Mesenchymal stem cell (in vitro differentiated cells and primary cell): ENCODE results near the gene BCL7A.

Experiments used
- DNase-seq: peaks from one replicate; pipeline ENCODE4 v3.0.0-alpha.2; 2013
- H2AFZ ChIP-seq: one replicate; pipeline ENCODE4 v1.6.1; 2013; ENCODE audit warnings: low read depth, mild to moderate bottlenecking, control low read depth, inconsistent platforms, low read length, moderate library complexity
- H2AK5ac ChIP-seq: 2 replicates; pipeline ENCODE4 v1.6.1; 2013; ENCODE audit warnings: low read length, moderate library complexity, mild to moderate bottlenecking, inconsistent platforms; ENCODE audit not compliant: severe bottlenecking
- H2BK120ac ChIP-seq: one replicate; pipeline ENCODE4 v1.6.1; 2013; ENCODE audit warnings: low read depth, mild to moderate bottlenecking, inconsistent platforms, low read length, moderate library complexity
- H2BK12ac ChIP-seq, 2 experiments: one replicate each; pipeline ENCODE4 v1.6.1; 2013; ENCODE audit warnings: inconsistent platforms in 2 of 2, low read length in 2 of 2, mild to moderate bottlenecking in 2 of 2, moderate library complexity in 2 of 2, control low read depth in 1 of 2
- H2BK15ac ChIP-seq: one replicate; pipeline ENCODE4 v1.6.1; 2013; ENCODE audit warnings: mild to moderate bottlenecking, low read depth, inconsistent platforms; ENCODE audit not compliant: poor library complexity, severe bottlenecking
- H2BK5ac ChIP-seq: 2 replicates; pipeline ENCODE4 v1.6.1; 2013; ENCODE audit warnings: low read depth, mild to moderate bottlenecking, low read length, control low read depth, inconsistent platforms; ENCODE audit not compliant: poor library complexity, severe bottlenecking
- H3K14ac ChIP-seq, 2 experiments: one replicate each; pipeline ENCODE4 v1.6.1; 2013; ENCODE audit warnings: inconsistent platforms in 2 of 2, low read length in 2 of 2, control low read depth in 1 of 2, mild to moderate bottlenecking in 1 of 2, moderate library complexity in 1 of 2
- H3K18ac ChIP-seq, 2 experiments: one replicate each; pipeline ENCODE4 v1.6.1; 2013; ENCODE audit warnings: inconsistent platforms in 2 of 2, low read length in 2 of 2, control low read depth in 1 of 2, low read depth in 1 of 2, mild to moderate bottlenecking in 1 of 2
- H3K23ac ChIP-seq, 2 experiments: one replicate each; pipeline ENCODE4 v1.6.1; 2013; ENCODE audit warnings: inconsistent platforms in 2 of 2, low read length in 2 of 2, mild to moderate bottlenecking in 2 of 2, moderate library complexity in 2 of 2, control low read depth in 1 of 2
- H3K27ac ChIP-seq: 2 replicates; pipeline ENCODE4 v1.5.1; 2013; ENCODE audit warnings: mild to moderate bottlenecking, moderate library complexity, low read length, control low read depth, inconsistent platforms; ENCODE audit not compliant: poor library complexity, severe bottlenecking
- H3K27me3 ChIP-seq, 2 experiments: 2 replicates each; pipeline versions ENCODE4 v1.6.1 to v1.7.0; 2013; ENCODE audit warnings: low read length in 2 of 2, mild to moderate bottlenecking in 2 of 2, moderate library complexity in 2 of 2, control low read depth in 1 of 2, inconsistent platforms in 1 of 2; ENCODE audit not compliant: control insufficient read depth in 1 of 2, insufficient read depth in 1 of 2
- H3K36me3 ChIP-seq, 2 experiments: 2 replicates each; pipeline versions ENCODE4 v1.6.1 to v1.7.0; 2013; ENCODE audit warnings: low read length in 2 of 2, control low read depth in 1 of 2, inconsistent platforms in 1 of 2, low read depth in 1 of 2, mild to moderate bottlenecking in 1 of 2; ENCODE audit not compliant: insufficient read depth in 2 of 2, control insufficient read depth in 1 of 2
- H3K4ac ChIP-seq, 2 experiments: one replicate each; pipeline ENCODE4 v1.6.1; 2013; ENCODE audit warnings: inconsistent platforms in 2 of 2, low read length in 2 of 2, mild to moderate bottlenecking in 2 of 2, moderate library complexity in 2 of 2, control low read depth in 1 of 2, low read depth in 1 of 2
- H3K4me1 ChIP-seq: 2 replicates; pipeline ENCODE4 v1.6.1; 2013; ENCODE audit warnings: low read depth, low read length, control low read depth; ENCODE audit not compliant: control insufficient read depth, insufficient read depth
- H3K4me2 ChIP-seq: 2 replicates; pipeline ENCODE4 v1.6.1; 2013; ENCODE audit warnings: low read length, mild to moderate bottlenecking, inconsistent platforms; ENCODE audit not compliant: poor library complexity, severe bottlenecking
- H3K4me3 ChIP-seq, 2 experiments: 2 replicates each; pipeline versions ENCODE4 v1.5.1 to v1.7.0; 2013; ENCODE audit warnings: low read length in 2 of 2, mild to moderate bottlenecking in 2 of 2, control low read depth in 1 of 2, low read depth in 1 of 2; ENCODE audit not compliant: insufficient read depth in 1 of 2
- H3K79me1 ChIP-seq: replicated peaks from 2 replicates; pipeline ENCODE4 v1.6.1; 2013; ENCODE audit warnings: mild to moderate bottlenecking, control low read depth, low read length, inconsistent platforms; ENCODE audit not compliant: poor library complexity, severe bottlenecking
- H3K9ac ChIP-seq: 2 replicates; pipeline ENCODE4 v1.7.0; 2013; ENCODE audit warnings: mild to moderate bottlenecking, low read length, moderate library complexity
- H3K9me3 ChIP-seq: 2 replicates; pipeline ENCODE4 v1.7.0; 2013; ENCODE audit warnings: mild to moderate bottlenecking, low read length; ENCODE audit not compliant: control insufficient read depth
- H4K8ac ChIP-seq: one replicate; pipeline ENCODE4 v1.6.1; 2013; ENCODE audit warnings: inconsistent platforms, mild to moderate bottlenecking, low read length, moderate library complexity
- H4K91ac ChIP-seq: one replicate; pipeline ENCODE4 v1.6.1; 2013; ENCODE audit warnings: mild to moderate bottlenecking, low read length, inconsistent platforms
- WGBS: methylation state at CpG from one replicate; pipeline ENCODE4 v1.1.7; 2013; ENCODE audit warnings: mixed read lengths; 5-methylcytosine and 5-hydroxymethylcytosine counted together

Gene BCL7A

DNA sequence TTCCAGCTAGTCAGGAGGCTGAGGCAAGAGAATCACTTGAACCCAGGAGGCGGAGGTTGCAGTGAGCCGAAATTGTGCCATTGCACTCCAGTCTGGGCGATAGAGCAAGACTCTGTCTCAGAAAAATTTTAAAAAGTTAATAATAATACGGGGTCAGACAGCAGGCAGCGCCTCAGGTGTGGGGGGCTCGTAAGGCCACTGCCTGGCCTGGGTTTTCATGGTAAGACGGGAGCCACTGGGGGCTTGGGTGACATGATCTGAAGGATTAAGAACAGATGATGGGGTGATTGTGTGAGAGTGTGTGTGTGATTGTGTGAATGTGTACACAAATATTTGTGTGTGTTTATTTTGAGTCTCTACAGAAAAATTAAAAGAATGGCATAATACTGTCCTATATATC is 23.6 kb downstream of the BCL7A start:
- Histone ChIP-seq H3K14ac (no peak overlapping the region), H2BK5ac (no peak overlapping the region), H3K27ac (no peak overlapping the region), H2BK120ac (no peak overlapping the region), H4K8ac (no peak overlapping the region), H3K27me3 (no peaks in the 10 kb centered on the region), H3K9me3 (no peaks in the 10 kb centered on the region), H3K4ac (no peak overlapping the region), H3K4me2 (no peak overlapping the region), H2BK12ac (no peak overlapping the region), H2AFZ (no peak overlapping the region), H3K79me1 (peaks cover 11% of the 10 kb centered on the region), H4K91ac (no peak overlapping the region), H3K18ac (no peak overlapping the region), H3K9ac (no peak overlapping the region), H2AK5ac (no peak overlapping the region), H3K36me3 (peaks cover 8 to 50% of the 10 kb centered on the region in 2 experiments), H3K4me1 (peaks cover 18% of the 10 kb centered on the region), H3K4me3 (no peak overlapping the region), H2BK15ac (no peak overlapping the region), H3K23ac (no peak overlapping the region)
- WGBS: 98% methylated on average over 7 of the region's 7 CpGs
- no peak for DNase-seq

DNA sequence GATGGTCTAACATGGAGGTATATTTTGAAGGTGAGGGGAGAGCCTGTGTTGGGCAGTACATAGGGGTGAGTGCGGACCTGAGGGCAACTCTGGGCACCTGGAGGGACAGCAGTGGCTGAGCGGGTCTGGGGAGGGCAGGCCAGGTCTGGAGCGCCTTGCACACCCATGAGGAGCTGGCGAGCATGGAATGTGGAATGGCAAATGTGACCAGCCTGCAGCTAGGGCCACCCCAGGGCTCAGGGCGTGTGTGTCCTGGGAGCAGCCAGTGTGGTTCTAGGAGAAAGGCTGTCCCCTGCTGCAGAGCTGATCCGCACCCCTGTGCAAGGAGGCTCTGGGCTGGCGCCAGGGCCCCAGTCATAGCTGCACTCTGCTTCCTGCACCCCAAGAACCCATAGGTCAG is 24.5 kb downstream of the BCL7A start:
- H3K23ac ChIP-seq: no peak overlapping the region
- H3K14ac ChIP-seq: no peak overlapping the region
- no peak overlapping the region for H3K4me3 ChIP-seq
- H3K18ac ChIP-seq: no peak overlapping the region
- no peak for DNase-seq
- 92% methylated on average over 7 of the region's 7 CpGs for WGBS
- H2AK5ac ChIP-seq: no peak overlapping the region
- H3K27me3 ChIP-seq: no peaks in the 10 kb centered on the region
- H3K9ac ChIP-seq: no peak overlapping the region
- no peak overlapping the region for H2BK5ac ChIP-seq
- H4K8ac ChIP-seq: no peak overlapping the region
- H3K36me3 ChIP-seq: peaks cover 8 to 59% of the 10 kb centered on the region in 2 experiments
- H2BK120ac ChIP-seq: no peak overlapping the region
- no peak overlapping the region for H4K91ac ChIP-seq
- peaks cover 10% of the 10 kb centered on the region for H3K79me1 ChIP-seq
- peaks cover 18% of the 10 kb centered on the region for H3K4me1 ChIP-seq
- no peak overlapping the region for H3K27ac ChIP-seq
- no peak overlapping the region for H3K4me2 ChIP-seq
- H2BK15ac ChIP-seq: no peak overlapping the region
- H2BK12ac ChIP-seq: peak overlapping the region in 1 of 2 experiments; percentile 35
- H3K9me3 ChIP-seq: no peaks in the 10 kb centered on the region
- H2AFZ ChIP-seq: no peak overlapping the region
- no peak overlapping the region for H3K4ac ChIP-seq

DNA sequence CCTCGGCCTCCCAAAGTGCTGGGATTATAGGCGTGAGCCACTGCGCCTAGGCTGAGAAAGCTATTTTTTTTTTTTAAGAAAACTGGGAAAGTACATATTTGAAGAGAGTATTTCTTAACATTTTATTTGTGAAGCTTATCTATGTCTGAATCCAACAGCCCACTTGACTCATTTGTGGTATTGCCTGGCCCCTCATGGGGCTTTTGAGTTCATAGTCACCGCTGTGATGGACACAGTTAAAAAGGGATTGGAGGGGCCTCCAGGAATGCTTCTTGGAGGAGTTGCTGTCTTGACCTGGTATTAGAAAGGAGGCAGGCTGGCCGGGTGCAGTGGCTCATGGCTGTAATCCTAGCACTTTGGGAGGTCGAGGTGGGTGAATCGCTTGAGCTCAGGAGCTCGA is 26.5 kb downstream of the BCL7A start:
- Histone ChIP-seq H2BK120ac (no peak overlapping the region), H3K4ac (no peak overlapping the region)
- 82% methylated on average over 8 of the region's 8 CpGs for WGBS

DNA sequence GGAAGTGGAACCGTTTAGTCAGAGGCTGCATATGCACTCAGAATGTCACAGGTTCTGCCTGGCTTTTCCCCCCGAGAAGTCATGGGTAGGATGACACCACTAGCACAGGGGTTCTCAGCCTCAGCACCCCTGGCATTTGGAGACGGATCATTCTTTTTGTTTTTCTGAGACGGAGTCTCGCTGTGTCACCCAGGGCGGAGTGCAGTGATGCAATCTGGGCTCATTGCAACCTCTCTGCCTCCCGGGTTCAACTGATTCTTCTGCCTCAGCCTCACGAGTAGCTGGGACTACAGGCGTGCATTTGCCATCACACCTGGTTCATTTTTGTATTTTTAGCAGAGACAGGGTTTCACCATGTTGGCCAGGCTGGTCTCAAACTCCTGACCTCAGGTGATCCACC is 28.1 kb downstream of the BCL7A start:
- H4K8ac ChIP-seq: no peak overlapping the region
- peaks cover 0 to 52% of the 10 kb centered on the region in 2 experiments for H3K36me3 ChIP-seq
- peaks cover 9% of the 10 kb centered on the region for H3K79me1 ChIP-seq
- H2AK5ac ChIP-seq: no peak overlapping the region
- no peak overlapping the region for H3K4ac ChIP-seq
- no peak overlapping the region for H3K4me3 ChIP-seq
- no peak overlapping the region for H2AFZ ChIP-seq
- no peak overlapping the region for H3K4me2 ChIP-seq
- H3K18ac ChIP-seq: no peak overlapping the region
- H3K9me3 ChIP-seq: no peaks in the 10 kb centered on the region
- H3K14ac ChIP-seq: no peak overlapping the region
- no peak overlapping the region for H3K27ac ChIP-seq
- H3K27me3 ChIP-seq: no peaks in the 10 kb centered on the region
- no peak overlapping the region for H4K91ac ChIP-seq
- DNase-seq: no peak
- no peak overlapping the region for H2BK5ac ChIP-seq
- H2BK15ac ChIP-seq: no peak overlapping the region
- H2BK12ac ChIP-seq: no peak overlapping the region
- no peak overlapping the region for H3K23ac ChIP-seq
- H3K4me1 ChIP-seq: peaks cover 16% of the 10 kb centered on the region
- H2BK120ac ChIP-seq: no peak overlapping the region
- WGBS: 92% methylated on average over 9 of the region's 9 CpGs
- no peak overlapping the region for H3K9ac ChIP-seq

More for the DNA sequence above, 26.5 kb downstream of the BCL7A start:
- H3K36me3 ChIP-seq: peaks cover 8 to 63% of the 10 kb centered on the region in 2 experiments
- no peak overlapping the region for H2AK5ac ChIP-seq
- H2BK5ac ChIP-seq: no peak overlapping the region
- H3K18ac ChIP-seq: no peak overlapping the region
- H3K23ac ChIP-seq: no peak overlapping the region
- H4K91ac ChIP-seq: no peak overlapping the region
- no peak overlapping the region for H2BK12ac ChIP-seq
- H3K79me1 ChIP-seq: peaks cover 10% of the 10 kb centered on the region
- no peak overlapping the region for H3K27ac ChIP-seq
- H3K4me2 ChIP-seq: no peak overlapping the region
- no peaks in the 10 kb centered on the region for H3K9me3 ChIP-seq
- H3K4me3 ChIP-seq: no peak overlapping the region
- peak; percentile 58 for DNase-seq
- no peak overlapping the region for H3K14ac ChIP-seq
- peaks cover 11% of the 10 kb centered on the region for H3K4me1 ChIP-seq
- no peak overlapping the region for H4K8ac ChIP-seq
- no peaks in the 10 kb centered on the region for H3K27me3 ChIP-seq
- no peak overlapping the region for H2AFZ ChIP-seq
- H3K9ac ChIP-seq: no peak overlapping the region
- H2BK15ac ChIP-seq: no peak overlapping the region
